Dendritic cell treated with granulocyte-macrophage colony-stimulating factor and Interleukin-4, amounts not matched to agents 40 ng/mL and 50 ng/mL, for 4 days (primary cell): ENCODE measurements around the gene FLCN.

Source experiments
- H3K27ac Mint-ChIP-seq: one replicate; pipeline ENCODE4 v1.8.0; 2022; ENCODE audit warnings: mild to moderate bottlenecking, mixed read lengths
- H3K27me3 Mint-ChIP-seq: one replicate; pipeline ENCODE4 v1.8.0; 2022; ENCODE audit warnings: mild to moderate bottlenecking, mixed read lengths
- H3K36me3 Mint-ChIP-seq: one replicate; pipeline ENCODE4 v1.8.0; 2022; ENCODE audit warnings: low read depth, mixed read lengths
- H3K4me1 Mint-ChIP-seq: one replicate; pipeline ENCODE4 v1.8.0; 2022; ENCODE audit warnings: low read depth, mixed read lengths
- H3K4me3 Mint-ChIP-seq: one replicate; pipeline ENCODE4 v1.8.0; 2022; ENCODE audit warnings: mild to moderate bottlenecking, moderate library complexity, mixed read lengths
- H3K9me3 Mint-ChIP-seq: one replicate; pipeline ENCODE4 v1.8.0; 2022; ENCODE audit warnings: mixed read lengths
- intact Hi-C: fragments of 100-400 bp; cut with micrococcal nuclease; formaldehyde crosslinking; loops from one replicate; pipeline ENCODE4 v1.15.0; 2022

The FLCN gene

DNA sequence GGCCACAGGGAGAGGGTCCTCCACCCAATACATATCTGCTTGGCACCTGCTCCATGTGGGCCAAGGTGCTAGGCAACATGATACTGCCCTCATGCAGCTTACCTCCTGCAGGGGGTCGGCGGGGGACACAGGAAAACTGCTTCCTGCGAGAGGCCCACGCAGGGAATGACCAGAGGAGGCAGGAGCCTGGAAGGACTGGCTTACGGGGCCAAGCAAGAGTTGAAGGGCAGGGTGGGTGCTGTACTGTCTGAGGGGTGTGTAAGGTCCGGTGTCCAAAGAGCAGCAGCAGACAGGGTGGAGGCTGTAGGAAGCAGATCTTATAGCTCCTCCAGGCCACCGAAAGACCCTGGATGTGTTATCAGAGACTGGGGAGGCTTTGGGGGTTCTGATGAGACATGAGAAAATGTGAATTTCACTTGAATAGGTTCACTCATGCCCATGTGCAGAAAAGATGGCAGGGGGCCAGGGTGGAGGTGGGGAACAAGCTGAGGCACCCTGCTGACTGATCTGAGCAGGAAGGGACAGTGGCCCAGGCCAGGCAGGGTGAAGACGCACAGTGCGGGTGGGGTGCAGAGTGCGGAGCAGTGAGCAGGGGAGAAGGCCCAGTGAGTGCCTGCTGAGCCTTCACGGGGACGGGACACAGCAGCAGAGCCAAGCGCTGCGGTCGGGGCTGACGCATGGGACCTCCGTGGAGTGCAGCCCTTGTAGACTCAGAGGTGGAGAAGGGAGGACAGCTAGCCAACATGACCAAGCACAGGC is 8.3 kb downstream of the FLCN start:
- Mint-ChIP-seq H3K27ac (no peak overlapping the region), H3K27me3 (no peaks in the 10 kb centered on the region), H3K4me3 (no peak overlapping the region), H3K9me3 (no peaks in the 10 kb centered on the region), H3K4me1 (peaks cover under 1% of the 10 kb centered on the region), H3K36me3 (peaks cover 97% of the 10 kb centered on the region)
- intact Hi-C loops: no loop called here

DNA sequence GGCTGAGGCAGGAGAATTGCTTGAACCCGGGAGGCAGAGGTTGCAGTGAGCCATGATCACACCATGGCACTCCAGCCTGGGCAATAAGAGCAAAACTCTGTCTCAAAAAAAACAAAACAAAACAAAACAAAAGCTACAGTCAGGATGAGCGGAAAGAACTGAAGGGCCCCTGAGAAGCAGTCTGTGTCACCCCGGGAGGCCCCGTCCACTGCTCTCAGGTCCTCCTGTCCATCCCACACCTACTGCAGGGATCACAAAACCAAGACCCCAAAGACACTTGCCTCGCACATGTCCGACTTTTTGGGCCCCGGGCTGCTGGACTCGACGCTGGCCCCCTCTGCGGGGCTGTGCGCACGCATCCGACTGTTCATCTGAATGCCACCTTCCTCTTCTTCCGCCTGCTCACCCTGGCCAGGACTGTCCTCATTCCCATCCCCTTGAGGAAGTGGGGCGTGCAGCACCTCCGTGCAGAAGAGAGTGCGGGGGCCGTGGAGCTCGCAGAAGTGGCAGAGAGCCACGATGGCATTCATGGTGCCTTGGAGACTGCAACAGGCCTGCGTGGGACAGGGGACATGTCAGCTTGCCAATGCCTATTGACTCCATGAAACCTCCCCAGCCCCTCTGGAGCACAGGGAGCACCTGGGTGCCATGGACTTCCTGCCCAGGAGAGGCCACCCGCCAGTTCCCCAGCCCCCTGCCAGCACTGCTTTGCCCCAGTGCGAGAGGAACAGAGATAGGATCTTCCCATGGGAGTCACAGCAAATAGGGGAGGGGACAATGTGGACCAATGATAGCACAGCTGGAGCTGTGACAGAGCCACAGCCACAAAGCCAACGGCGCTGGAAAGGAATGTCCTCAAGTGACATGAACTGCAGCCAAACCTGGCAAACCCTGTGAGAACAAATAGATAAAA is 9.1 kb downstream of the FLCN start:
- no peak overlapping the region for H3K27ac Mint-ChIP-seq

DNA sequence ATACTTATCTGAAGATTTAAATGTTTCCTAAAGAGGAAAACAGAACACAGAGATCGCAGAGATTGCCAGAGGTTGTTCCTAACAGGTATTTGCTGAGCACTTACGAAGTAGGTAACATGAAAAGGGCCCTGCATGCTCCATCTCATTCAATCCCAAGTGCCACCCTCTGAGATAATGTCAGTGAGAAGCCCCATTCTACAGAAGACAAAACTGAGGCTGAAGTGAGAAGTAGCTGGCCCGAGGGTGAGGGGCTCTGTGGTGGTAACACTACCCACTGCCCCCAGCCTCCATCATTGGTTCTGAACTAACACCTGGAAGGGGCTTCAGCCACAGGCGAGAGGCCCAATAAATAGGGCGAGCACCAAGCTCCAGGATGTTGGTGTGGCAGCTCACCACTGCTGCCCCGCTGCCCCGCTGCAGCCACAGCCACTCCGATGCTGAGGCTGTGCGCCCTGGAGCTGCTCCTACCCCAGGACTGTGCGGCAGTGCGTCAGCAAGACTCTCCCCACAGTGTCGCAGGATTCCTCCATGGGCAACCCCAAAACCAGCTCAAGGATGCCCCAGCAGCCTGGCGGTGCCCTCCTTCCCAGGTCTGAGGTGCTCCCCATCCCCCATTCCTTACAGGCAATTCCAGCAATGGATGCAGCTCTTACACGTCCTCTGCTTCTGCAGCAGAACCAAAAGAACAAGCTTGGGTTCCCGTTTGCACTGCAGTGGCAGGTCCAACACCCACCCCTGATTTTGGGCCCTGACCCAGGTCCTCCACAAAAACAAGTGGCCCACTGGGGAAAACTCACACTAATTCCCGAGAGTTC is 10.3 kb downstream of the FLCN start:
- Mint-ChIP-seq H3K27me3 (no peaks in the 10 kb centered on the region), H3K9me3 (no peaks in the 10 kb centered on the region), H3K4me3 (no peak overlapping the region), H3K4me1 (no peaks in the 10 kb centered on the region), H3K36me3 (peaks cover 100% of the 10 kb centered on the region), H3K27ac (no peak overlapping the region)
- intact Hi-C loops: no loop called here

More for the DNA sequence above, 9.1 kb downstream of the FLCN start:
- Mint-ChIP-seq H3K9me3 (no peaks in the 10 kb centered on the region), H3K36me3 (peaks cover 100% of the 10 kb centered on the region), H3K27me3 (no peaks in the 10 kb centered on the region), H3K4me1 (no peaks in the 10 kb centered on the region), H3K4me3 (no peak overlapping the region)
- intact Hi-C loops: no loop called here

DNA sequence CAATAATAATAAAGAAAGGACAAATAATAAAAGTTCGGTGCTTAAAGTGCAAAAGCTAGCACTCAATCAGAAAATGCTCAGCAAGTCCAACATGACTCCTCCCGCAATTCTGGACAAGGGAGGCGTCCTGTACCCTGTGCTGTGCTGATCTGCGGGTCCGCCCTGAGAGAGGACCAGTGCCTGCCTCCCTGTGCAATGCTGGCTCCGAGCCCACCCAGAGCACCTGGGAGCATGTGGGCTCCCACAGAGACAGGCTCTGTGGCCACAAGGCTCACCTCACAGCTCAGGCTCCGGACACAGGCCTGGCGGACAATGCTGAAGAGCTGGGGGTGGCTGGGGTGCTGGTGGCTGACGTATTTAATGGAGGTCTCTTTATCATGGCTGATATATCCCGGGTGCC is 11.1 kb downstream of the FLCN start:
- Mint-ChIP-seq H3K36me3 (peaks cover 100% of the 10 kb centered on the region), H3K4me3 (no peak overlapping the region), H3K27ac (no peak overlapping the region), H3K9me3 (no peaks in the 10 kb centered on the region), H3K4me1 (no peaks in the 10 kb centered on the region), H3K27me3 (no peaks in the 10 kb centered on the region)
- intact Hi-C loops: no loop called here

DNA sequence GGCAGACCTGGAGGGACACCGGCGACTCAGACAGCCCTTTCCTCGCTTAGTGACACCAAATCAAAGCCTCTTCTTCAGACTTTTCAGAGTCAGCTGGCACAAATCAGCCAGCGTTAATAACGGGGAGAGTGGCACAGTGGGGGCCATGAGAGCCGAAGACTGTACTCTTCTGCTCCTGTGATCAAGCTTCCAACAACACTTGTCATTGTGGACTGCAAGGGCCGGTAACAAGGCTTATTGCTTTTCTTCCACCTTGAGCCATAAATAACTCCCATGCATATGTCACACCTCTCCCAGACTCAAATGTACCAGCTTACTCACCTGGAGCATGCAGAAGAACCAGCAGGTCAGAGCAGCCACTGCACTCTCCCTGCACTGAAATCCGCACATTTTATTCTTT is 12.8 kb downstream of the FLCN start:
- H3K36me3 Mint-ChIP-seq: peaks cover 100% of the 10 kb centered on the region
- no peak overlapping the region for H3K27ac Mint-ChIP-seq
- intact Hi-C loops: no loop called here
- H3K9me3 Mint-ChIP-seq: no peaks in the 10 kb centered on the region
- no peaks in the 10 kb centered on the region for H3K27me3 Mint-ChIP-seq
- H3K4me3 Mint-ChIP-seq: no peak overlapping the region
- no peaks in the 10 kb centered on the region for H3K4me1 Mint-ChIP-seq

DNA sequence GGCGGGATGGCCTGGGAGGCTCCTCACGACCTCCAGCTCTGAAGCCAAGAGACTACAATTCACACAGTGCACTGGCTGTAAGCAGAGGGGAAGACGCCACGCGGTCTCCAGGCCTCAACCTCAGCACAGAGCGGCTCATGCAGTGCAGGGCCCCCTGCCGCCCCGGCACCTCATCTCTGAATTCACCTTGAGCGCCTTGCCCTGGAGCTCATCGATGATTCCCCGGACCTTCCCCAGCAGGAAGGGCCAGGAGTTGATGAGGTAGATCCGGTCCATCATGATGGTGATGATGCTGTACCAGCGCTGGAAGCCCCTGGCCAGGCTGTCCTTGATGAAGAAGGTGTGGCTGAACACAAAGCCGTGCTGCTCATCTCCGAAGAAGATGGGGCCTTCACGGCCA is 13.2 kb downstream of the FLCN start:
- H3K27me3 Mint-ChIP-seq: no peaks in the 10 kb centered on the region
- H3K9me3 Mint-ChIP-seq: no peaks in the 10 kb centered on the region
- no peak overlapping the region for H3K27ac Mint-ChIP-seq
- peaks cover 100% of the 10 kb centered on the region for H3K36me3 Mint-ChIP-seq
- no peaks in the 10 kb centered on the region for H3K4me1 Mint-ChIP-seq
- H3K4me3 Mint-ChIP-seq: no peak overlapping the region
- intact Hi-C loops: no loop called here

DNA sequence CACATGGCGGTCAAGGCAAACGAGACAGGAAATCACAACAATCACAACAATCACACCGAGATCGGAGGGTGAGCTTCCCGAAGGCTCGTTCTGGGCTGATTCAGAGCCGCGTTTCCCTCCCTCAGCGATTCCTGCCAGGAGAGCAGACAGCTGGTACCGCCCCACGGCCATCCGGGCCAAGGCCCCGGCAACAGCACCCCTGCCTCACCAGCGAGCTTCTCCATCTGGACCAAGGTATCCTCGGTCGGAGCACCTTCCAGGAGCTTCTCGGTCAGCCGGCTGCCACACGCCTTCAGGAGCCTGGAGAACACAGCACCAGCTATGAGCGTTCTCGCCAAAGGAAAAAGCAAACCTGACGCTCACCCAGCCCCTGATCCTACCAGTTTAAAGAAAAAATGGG is 15.6 kb downstream of the FLCN start:
- no peaks in the 10 kb centered on the region for H3K9me3 Mint-ChIP-seq
- no peaks in the 10 kb centered on the region for H3K4me1 Mint-ChIP-seq
- H3K27me3 Mint-ChIP-seq: no peaks in the 10 kb centered on the region
- intact Hi-C loops: no loop called here
- no peak overlapping the region for H3K4me3 Mint-ChIP-seq
- H3K36me3 Mint-ChIP-seq: peaks cover 100% of the 10 kb centered on the region
- no peak overlapping the region for H3K27ac Mint-ChIP-seq

DNA sequence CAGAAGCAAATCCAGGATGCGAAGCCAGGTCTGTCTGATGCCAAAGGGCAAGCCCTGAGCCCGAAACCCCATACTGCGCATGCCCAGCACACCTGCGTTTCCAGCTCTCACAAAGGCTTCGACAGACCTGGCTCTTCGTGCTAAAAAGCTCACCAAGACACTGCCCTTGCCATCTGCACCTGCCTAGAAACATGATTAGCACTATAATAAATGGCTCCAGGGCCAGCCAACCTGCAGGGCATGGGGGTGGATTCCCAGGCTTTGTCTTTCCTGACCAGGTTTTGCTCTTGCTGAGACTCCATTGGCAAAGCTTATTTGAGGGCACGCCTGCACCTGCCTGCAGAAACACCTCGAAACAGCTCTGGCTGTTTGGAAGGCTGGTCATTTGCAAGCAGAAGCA is 16.4 kb downstream of the FLCN start:
- Mint-ChIP-seq H3K36me3 (peaks cover 100% of the 10 kb centered on the region), H3K27me3 (no peaks in the 10 kb centered on the region), H3K4me1 (no peaks in the 10 kb centered on the region), H3K27ac (no peak overlapping the region), H3K4me3 (no peak overlapping the region), H3K9me3 (no peaks in the 10 kb centered on the region)
- intact Hi-C loops: no loop called here

DNA sequence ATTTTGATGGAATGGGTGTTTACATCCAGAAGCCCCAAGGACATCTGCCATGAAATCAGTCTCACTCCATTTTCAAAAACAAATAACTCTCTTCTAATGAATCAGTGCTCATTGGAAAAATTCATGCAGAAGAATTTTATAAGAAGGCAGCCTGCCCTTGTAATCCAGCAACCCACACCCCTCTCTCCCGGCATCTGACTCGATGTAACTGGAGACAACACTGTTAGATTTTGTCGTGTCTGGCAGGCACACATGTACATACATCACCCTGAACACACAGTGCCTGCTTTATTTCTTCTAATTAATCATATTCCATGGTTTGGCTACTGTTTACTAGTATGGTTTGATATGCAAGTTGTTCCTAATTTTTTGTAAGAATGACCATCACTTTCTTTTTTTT is 19.0 kb downstream of the FLCN start:
- Mint-ChIP-seq H3K4me1 (no peaks in the 10 kb centered on the region), H3K27ac (no peak overlapping the region), H3K9me3 (no peaks in the 10 kb centered on the region), H3K27me3 (no peaks in the 10 kb centered on the region), H3K36me3 (peaks cover 100% of the 10 kb centered on the region), H3K4me3 (no peak overlapping the region)
- intact Hi-C loops: no loop called here

DNA sequence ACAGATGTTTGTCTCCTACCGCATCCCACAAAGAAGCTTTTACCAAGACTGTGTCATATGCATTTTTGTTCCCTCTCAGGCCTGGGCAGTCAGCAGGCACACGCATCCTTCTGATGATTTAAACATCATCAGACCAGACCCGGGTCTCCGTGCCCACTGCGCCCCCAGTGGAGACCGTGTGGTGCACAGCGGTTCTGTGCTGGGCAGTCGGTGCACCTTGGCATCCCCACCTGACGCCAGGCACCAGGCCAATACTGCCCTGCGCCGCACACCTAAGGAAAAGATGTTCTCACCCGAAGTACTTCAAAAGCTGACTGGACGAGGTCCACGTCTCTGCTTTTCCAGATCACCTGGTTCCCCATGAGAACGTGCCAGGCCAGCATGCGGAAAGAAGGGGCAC is 20.2 kb downstream of the FLCN start:
- Mint-ChIP-seq H3K27ac (no peak overlapping the region), H3K4me1 (no peaks in the 10 kb centered on the region), H3K27me3 (no peaks in the 10 kb centered on the region), H3K4me3 (no peak overlapping the region), H3K9me3 (no peaks in the 10 kb centered on the region), H3K36me3 (peaks cover 98% of the 10 kb centered on the region)
- intact Hi-C loops: no loop called here

DNA sequence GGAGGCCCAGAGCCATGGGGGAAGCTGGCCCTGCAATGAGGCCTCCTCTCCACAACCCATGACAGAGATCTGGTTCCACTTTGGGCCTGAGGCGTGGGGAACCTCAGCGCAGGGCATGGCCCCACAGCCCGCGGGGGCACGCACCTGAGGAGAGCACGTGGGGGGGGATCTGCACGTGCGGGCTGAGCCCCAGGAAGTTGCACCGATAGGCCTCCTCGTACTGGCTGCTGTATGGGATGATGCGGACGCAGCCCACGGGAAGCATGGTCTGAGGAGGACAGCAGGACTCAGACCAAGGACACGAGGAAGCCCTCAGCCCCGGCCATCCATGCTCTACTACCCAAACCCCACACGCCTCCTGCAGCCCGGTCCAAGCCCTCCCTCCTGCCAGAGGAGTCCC is 20.7 kb downstream of the FLCN start:
- H3K4me3 Mint-ChIP-seq: no peak overlapping the region
- intact Hi-C loops: no loop called here
- H3K36me3 Mint-ChIP-seq: peaks cover 98% of the 10 kb centered on the region
- H3K27ac Mint-ChIP-seq: no peak overlapping the region
- no peaks in the 10 kb centered on the region for H3K27me3 Mint-ChIP-seq
- H3K9me3 Mint-ChIP-seq: no peaks in the 10 kb centered on the region
- no peaks in the 10 kb centered on the region for H3K4me1 Mint-ChIP-seq

DNA sequence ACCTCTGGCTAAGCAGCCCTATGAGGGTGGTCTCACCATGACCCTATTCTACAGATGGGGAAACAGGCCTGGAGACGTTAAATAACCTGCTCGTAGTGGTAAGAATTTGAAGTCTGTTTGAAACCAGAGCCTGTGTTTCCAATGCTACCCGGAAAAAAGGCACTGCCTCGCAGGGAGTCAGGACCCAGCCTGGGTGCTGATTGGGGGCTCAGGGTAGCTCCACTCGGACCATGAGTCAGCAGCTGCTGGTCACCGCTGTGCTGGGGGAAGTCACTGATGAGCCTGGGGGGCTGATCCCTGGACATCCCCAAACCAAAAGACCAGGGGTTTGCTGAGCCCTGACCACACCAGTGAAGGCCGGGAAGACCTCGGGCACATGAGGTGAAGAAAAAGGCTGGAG is 21.4 kb downstream of the FLCN start:
- no peak overlapping the region for H3K4me3 Mint-ChIP-seq
- H3K36me3 Mint-ChIP-seq: peaks cover 98% of the 10 kb centered on the region
- no peaks in the 10 kb centered on the region for H3K4me1 Mint-ChIP-seq
- intact Hi-C loops: no loop called here
- H3K27me3 Mint-ChIP-seq: no peaks in the 10 kb centered on the region
- no peaks in the 10 kb centered on the region for H3K9me3 Mint-ChIP-seq
- H3K27ac Mint-ChIP-seq: no peak overlapping the region

DNA sequence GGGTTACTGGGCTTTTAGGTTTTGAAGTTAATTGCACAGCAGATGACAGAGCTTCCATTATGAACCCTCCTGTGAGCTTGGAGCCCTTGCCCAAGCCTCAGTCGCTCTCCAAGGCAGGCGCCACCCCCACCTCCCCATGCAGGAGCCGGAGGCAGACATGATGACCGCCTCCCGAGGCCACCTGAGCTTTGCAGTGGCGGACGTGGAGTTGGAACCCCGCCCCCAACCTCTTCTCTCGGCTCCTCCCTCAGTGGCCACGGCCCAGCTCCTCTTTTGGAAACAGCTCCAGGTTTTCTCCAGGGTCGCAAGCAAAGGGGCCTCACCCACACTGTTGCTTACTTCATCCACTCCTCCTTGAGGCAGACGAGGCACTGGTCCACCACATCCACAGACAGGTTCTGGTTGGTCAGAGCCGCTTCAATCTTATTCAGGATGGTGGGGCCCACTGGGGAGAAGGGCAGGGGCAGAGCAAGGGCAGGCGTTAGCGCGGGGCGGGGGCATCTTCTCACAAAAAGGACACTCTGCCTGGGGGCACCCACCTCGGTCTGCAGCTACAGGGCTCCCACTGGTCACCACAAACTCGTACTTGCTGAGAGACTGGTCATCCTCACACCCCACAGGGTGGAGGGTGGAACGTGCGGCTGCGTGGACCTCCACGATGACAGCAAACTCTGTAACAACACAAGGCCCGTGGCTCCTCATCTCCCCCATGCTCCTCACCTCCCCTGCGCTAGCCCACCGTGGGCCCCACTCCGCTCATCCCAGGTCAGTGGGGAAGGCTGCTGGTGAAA is 22.1 kb downstream of the FLCN start:
- no peak overlapping the region for H3K4me3 Mint-ChIP-seq
- peaks cover 92% of the 10 kb centered on the region for H3K36me3 Mint-ChIP-seq
- no peak overlapping the region for H3K27ac Mint-ChIP-seq

More for the DNA sequence above, 22.1 kb downstream of the FLCN start:
- no peaks in the 10 kb centered on the region for H3K4me1 Mint-ChIP-seq
- H3K27me3 Mint-ChIP-seq: no peaks in the 10 kb centered on the region
- H3K9me3 Mint-ChIP-seq: no peaks in the 10 kb centered on the region
- intact Hi-C loops: no loop called here
